Uterus (tissue), 4 donors: ENCODE measurements around the gene TRAPPC14. TPM values are rescaled to one million over a fixed set of nuclear protein-coding genes. Genes with fewer than 3 reads are reported as not detected.

Experiments
- DNase-seq, 2 donors: peaks; one replicate each; pipeline ENCODE4 v3.0.0-alpha.2; 2019 to 2020
- H3K27ac ChIP-seq, 2 donors: fragments of 200-600 bp; sonication (generic); 1 replicate in 1 of 2; 2 replicates in 1 of 2; pipeline ENCODE4 v1.5.1; 2016 to 2018
- H3K27me3 ChIP-seq, 2 donors: fragments of 200-600 bp; sonication (generic); one replicate each; pipeline ENCODE4 v1.5.1; 2018 to 2019; ENCODE audit warnings: control low read depth in 1 of 2
- H3K36me3 ChIP-seq, 2 donors: fragments of 200-600 bp; sonication (generic); one replicate each; pipeline ENCODE4 v1.5.1; 2019; ENCODE audit warnings: control low read depth in 1 of 2
- H3K4me1 ChIP-seq, 2 donors: fragments of 200-600 bp; sonication (generic); one replicate each; pipeline ENCODE4 v1.5.1; 2018 to 2019; ENCODE audit warnings: control low read depth in 1 of 2
- H3K4me3 ChIP-seq, 2 donors: fragments of 200-600 bp; sonication (generic); 1 replicate in 1 of 2; 2 replicates in 1 of 2; pipeline ENCODE4 v1.5.1; 2018 to 2019; ENCODE audit warnings: mild to moderate bottlenecking in 1 of 2
- H3K9me3 ChIP-seq, 2 donors: fragments of 200-600 bp; sonication (generic); one replicate each; pipeline ENCODE4 v1.5.1; 2019; ENCODE audit warnings: control low read depth in 1 of 2
- CTCF ChIP-seq, 4 experiments: fragments of 200-600 bp in 2 of 4; fragments of 450-650 bp in 2 of 4; sonication (generic) in 2 of 4; IDR thresholded peaks; one replicate each; pipeline ENCODE4 v1.5.1; 2016 to 2019; ENCODE audit warnings: antibody characterized with exemption in 4 of 4, mild to moderate bottlenecking in 2 of 4, moderate library complexity in 1 of 4
- POLR2A ChIP-seq, 2 donors: fragments of 450-650 bp; IDR thresholded peaks; one replicate each; pipeline ENCODE4 v1.6.1; 2016; ENCODE audit warnings: antibody characterized with exemption in 2 of 2, mild to moderate bottlenecking in 1 of 2, moderate library complexity in 1 of 2
- intact Hi-C: fragments of 100-400 bp; cut with DNase I; formaldehyde crosslinking; loops from one replicate; pipeline ENCODE4 v1.15.1; 2023; ENCODE audit warnings: low total_unique reads
- total RNA-seq, 4 donors: library from RNA; depleted of rRNA in 3 of 4; stranded (reverse); fragments of >200 nt in 3 of 4; gene quantifications; one replicate each; pipeline versions ENCODE4 v1.1.0 to v1.2.4, GENCODE V29; 2014 to 2023
- donor health status: DM: yes; HTN: yes; CAD: no.

TRAPPC14 gene
- total RNA-seq, 4 donors from 2014 or later: 2.8 to 22.3 (median 5.7) TPM

GRCh38 chr7:100171840-100172239 lies 13.3 kb upstream of the TRAPPC14 start:
- Histone ChIP-seq H3K27ac (no peak overlapping the region), H3K4me3 (peak overlapping the region; percentile 18 to 38), H3K36me3 (no peaks in the 10 kb centered on the region), H3K9me3 (no peaks in the 10 kb centered on the region), H3K4me1 (peaks cover 0 to 5% of the 10 kb centered on the region in 2 donors), H3K27me3 (no peaks in the 10 kb centered on the region)
- intact Hi-C loops: no loop called here
- no peak for TF ChIP-seq CTCF (IDR thresholded peaks at IDR 0.05)
- TF ChIP-seq POLR2A (IDR thresholded peaks at IDR 0.05): no peak
- DNase-seq: no peak

GRCh38 chr7:100171087-100171681 lies 12.7 kb upstream of the TRAPPC14 start:
- TF ChIP-seq CTCF (IDR thresholded peaks at IDR 0.05) (no peak), POLR2A (IDR thresholded peaks at IDR 0.05) (no peak)
- no peaks in the 10 kb centered on the region for H3K9me3 ChIP-seq
- peak overlapping the region; percentile 18 to 38 for H3K4me3 ChIP-seq
- intact Hi-C loops: no loop called here
- no peak for DNase-seq
- no peak overlapping the region for H3K27ac ChIP-seq
- no peaks in the 10 kb centered on the region for H3K27me3 ChIP-seq
- peaks cover 0 to 5% of the 10 kb centered on the region in 2 donors for H3K4me1 ChIP-seq
- no peaks in the 10 kb centered on the region for H3K36me3 ChIP-seq

GRCh38 chr7:100170101-100170897 lies 11.8 kb upstream of the TRAPPC14 start:
- H3K36me3 ChIP-seq: no peaks in the 10 kb centered on the region
- no peak overlapping the region for H3K27ac ChIP-seq
- H3K4me1 ChIP-seq: peaks cover 0 to 5% of the 10 kb centered on the region in 2 donors
- TF ChIP-seq CTCF (IDR thresholded peaks at IDR 0.05) (no peak), POLR2A (IDR thresholded peaks at IDR 0.05) (no peak)
- no peak for DNase-seq
- no peaks in the 10 kb centered on the region for H3K27me3 ChIP-seq
- intact Hi-C loops: no loop called here
- no peak overlapping the region for H3K4me3 ChIP-seq
- H3K9me3 ChIP-seq: no peaks in the 10 kb centered on the region

- H3K9me3 ChIP-seq: no peaks in the 10 kb centered on the region
- no peaks in the 10 kb centered on the region for H3K36me3 ChIP-seq
- no peak overlapping the region for H3K4me3 ChIP-seq
- peak overlapping the region; percentile 70 to 88 for H3K27ac ChIP-seq
- H3K4me1 ChIP-seq: peaks cover 0 to 5% of the 10 kb centered on the region in 2 donors
- intact Hi-C loops: no loop called here
- no peak for DNase-seq
- no peaks in the 10 kb centered on the region for H3K27me3 ChIP-seq
- TF ChIP-seq CTCF (IDR thresholded peaks at IDR 0.05) (no peak), POLR2A (IDR thresholded peaks at IDR 0.05) (no peak)
Measured at GRCh38 chr7:100169147-100169850, 10.8 kb upstream of the TRAPPC14 start.

- Histone ChIP-seq H3K27me3 (no peaks in the 10 kb centered on the region), H3K4me1 (peaks cover 0 to 5% of the 10 kb centered on the region in 2 donors), H3K27ac (peak overlapping the region; percentile 70 to 88), H3K36me3 (no peaks in the 10 kb centered on the region), H3K4me3 (peak overlapping the region; percentile 45 to 46), H3K9me3 (no peaks in the 10 kb centered on the region)
- no peak for TF ChIP-seq CTCF (IDR thresholded peaks at IDR 0.05)
- TF ChIP-seq POLR2A (IDR thresholded peaks at IDR 0.05): no peak
- DNase-seq: no peak
- intact Hi-C loops: no loop called here
Measured at GRCh38 chr7:100167912-100168323, 9.4 kb upstream of the TRAPPC14 start.
